ENCODE results near the gene AQP1. TPM values are rescaled to one million over a fixed set of nuclear protein-coding genes. Genes with fewer than 3 reads are reported as not detected.
A peak's percentile ranks its signal among the peaks of the same experiment; 100 is the strongest.

The AQP1 gene
- total RNA-seq, 1 experiment from 2014 or later = 1.2 TPM

- CTCF ChIA-PET = no interaction called here
- Histone ChIP-seq H3K9ac (ENCODE audit: low read length) (no peak overlapping the region), H3F3A (ENCODE audit: low read length, unreplicated experiment) (no peaks in the 10 kb centered on the region), H3K36me3 (ENCODE audit: low read depth, low read length) (no peaks in the 10 kb centered on the region), H3K79me2 (ENCODE audit: low read length) (no peaks in the 10 kb centered on the region), H4K20me1 (ENCODE audit: low read length) (no peaks in the 10 kb centered on the region), H3K4me2 (ENCODE audit: low read length) (no peak overlapping the region), H2AFZ (ENCODE audit: low read length) (no peak overlapping the region), H3K4me3 (ENCODE audit: low read length) (no peak overlapping the region), H3K9me3 (ENCODE audit: low read length) (no peaks in the 10 kb centered on the region), H3K9me2 (replicated peaks; ENCODE audit: low read length) (no peaks in the 10 kb centered on the region), H3K27ac (ENCODE audit: low read length) (no peak overlapping the region), H3K4me1 (ENCODE audit: insufficient read depth, low read length) (peaks cover 10% of the 10 kb centered on the region), H3K27me3 (ENCODE audit: low read length) (no peaks in the 10 kb centered on the region)
- no TSS peak for BruUV-seq (replicated peaks)
- ATAC-seq (no peak), DNase-seq (no peak)
- POLR2A ChIA-PET (ENCODE audit: unreplicated experiment) = no interaction called here
- intact Hi-C loops (cut with micrococcal nuclease) = no loop called here
- TF ChIP-seq EZH2 (IDR thresholded peaks at IDR 0.05; ENCODE audit: low read length, unreplicated experiment) (no peak), CTCF (conservative IDR thresholded peaks at IDR 0.05; ENCODE audit: low read depth, low read length) (0 out of 2 replicates have a peak, but pooled peaks have one; percentile 17)
Observed at GRCh38 chr7:30908681-30909080, 3.0 kb upstream of the AQP1 start.

GRCh38 chr7:30909431-30909830, 2.2 kb upstream of the AQP1 start:
- Histone ChIP-seq H3K36me3 (ENCODE audit: low read depth, low read length) (no peaks in the 10 kb centered on the region), H3F3A (ENCODE audit: low read length, unreplicated experiment) (no peaks in the 10 kb centered on the region), H3K27me3 (ENCODE audit: low read length) (no peaks in the 10 kb centered on the region), H3K9me2 (replicated peaks; ENCODE audit: low read length) (no peaks in the 10 kb centered on the region), H4K20me1 (ENCODE audit: low read length) (no peaks in the 10 kb centered on the region), H2AFZ (ENCODE audit: low read length) (no peak overlapping the region), H3K4me1 (ENCODE audit: insufficient read depth, low read length) (peaks cover 16% of the 10 kb centered on the region), H3K9ac (ENCODE audit: low read length) (no peak overlapping the region), H3K4me2 (ENCODE audit: low read length) (no peak overlapping the region), H3K9me3 (ENCODE audit: low read length) (no peaks in the 10 kb centered on the region), H3K4me3 (ENCODE audit: low read length) (no peak overlapping the region), H3K79me2 (ENCODE audit: low read length) (no peaks in the 10 kb centered on the region), H3K27ac (ENCODE audit: low read length) (no peak overlapping the region)
- ChIA-PET CTCF (no interaction called here), POLR2A (ENCODE audit: unreplicated experiment) (no interaction called here)
- intact Hi-C loops (cut with micrococcal nuclease) = no loop called here
- ATAC-seq (no peak), DNase-seq (no peak)
- BruUV-seq (replicated peaks) = no TSS peak
- no peak for TF ChIP-seq EZH2phosphoT487 (IDR thresholded peaks at IDR 0.05; ENCODE audit: borderline replicate concordance, low read length)
- TF ChIP-seq EZH2 (IDR thresholded peaks at IDR 0.05; ENCODE audit: low read length, unreplicated experiment) = no peak
- TF ChIP-seq CTCF (conservative IDR thresholded peaks at IDR 0.05; ENCODE audit: low read depth, low read length) = no peak

GRCh38 chr7:30910411-30911073, 1.1 kb upstream of the AQP1 start:
- POLR2A ChIA-PET (ENCODE audit: unreplicated experiment) = no interaction called here
- CTCF ChIA-PET = no interaction called here
- Histone ChIP-seq H3F3A (ENCODE audit: low read length, unreplicated experiment) (no peaks in the 10 kb centered on the region), H3K4me3 (ENCODE audit: low read length) (no peak overlapping the region), H3K36me3 (ENCODE audit: low read depth, low read length) (no peaks in the 10 kb centered on the region), H4K20me1 (ENCODE audit: low read length) (no peaks in the 10 kb centered on the region), H3K27ac (ENCODE audit: low read length) (no peak overlapping the region), H3K9me3 (ENCODE audit: low read length) (no peaks in the 10 kb centered on the region), H3K4me2 (ENCODE audit: low read length) (no peak overlapping the region), H3K9ac (ENCODE audit: low read length) (no peak overlapping the region), H3K27me3 (ENCODE audit: low read length) (no peaks in the 10 kb centered on the region), H3K79me2 (ENCODE audit: low read length) (no peaks in the 10 kb centered on the region), H3K9me2 (replicated peaks; ENCODE audit: low read length) (no peaks in the 10 kb centered on the region), H2AFZ (ENCODE audit: low read length) (no peak overlapping the region), H3K4me1 (ENCODE audit: insufficient read depth, low read length) (peaks cover 25% of the 10 kb centered on the region)
- DNase-seq = no peak
- no peak for ATAC-seq
- BruUV-seq (replicated peaks) = no TSS peak
- intact Hi-C loops (cut with micrococcal nuclease) = no loop called here
- no peak for TF ChIP-seq CTCF (conservative IDR thresholded peaks at IDR 0.05; ENCODE audit: low read depth, low read length)
- no peak for TF ChIP-seq EZH2phosphoT487 (IDR thresholded peaks at IDR 0.05; ENCODE audit: borderline replicate concordance, low read length)
- no peak for TF ChIP-seq EZH2 (IDR thresholded peaks at IDR 0.05; ENCODE audit: low read length, unreplicated experiment)

Measured in PC-3 (cell line).